Chondrocyte (in vitro differentiated cells): Measurements from ENCODE around the gene HPCAL1. TPM values are rescaled to one million over a fixed set of nuclear protein-coding genes. Genes with fewer than 3 reads are reported as not detected.

Experiments
- DNase-seq: peaks from one replicate; pipeline ENCODE4 v3.0.0; 2021; ENCODE audit warnings: mixed read lengths, low spot score
- H3K27ac Mint-ChIP-seq: one replicate; pipeline ENCODE4 v1.8.0; 2021; ENCODE audit warnings: mild to moderate bottlenecking, moderate library complexity, mixed read lengths; ENCODE audit not compliant: unreplicated experiment
- H3K27me3 Mint-ChIP-seq: 2 replicates; pipeline ENCODE4 v1.8.0; 2021; ENCODE audit warnings: low read depth, mixed read lengths
- H3K36me3 Mint-ChIP-seq: 2 replicates; pipeline ENCODE4 v1.8.0; 2021; ENCODE audit warnings: low read depth, mixed read lengths
- H3K4me1 Mint-ChIP-seq: 2 replicates; pipeline ENCODE4 v1.8.0; 2021; ENCODE audit warnings: low read depth, mild to moderate bottlenecking, mixed read lengths
- H3K4me3 Mint-ChIP-seq: one replicate; pipeline ENCODE4 v1.8.0; 2021; ENCODE audit warnings: mild to moderate bottlenecking, moderate library complexity, mixed read lengths; ENCODE audit not compliant: unreplicated experiment
- H3K9me3 Mint-ChIP-seq: 2 replicates; pipeline ENCODE4 v1.8.0; 2021; ENCODE audit warnings: low read depth, mixed read lengths
- CTCF ChIP-seq: fragments of 200-600 bp; sonication (generic); IDR thresholded peaks from 2 replicates; pipeline ENCODE4 v1.5.0; 2021; ENCODE audit warnings: antibody characterized with exemption, mild to moderate bottlenecking, moderate library complexity
- total RNA-seq: library from RNA; stranded (reverse); gene quantifications from 3 replicates; pipeline ENCODE4 v1.2.1, GENCODE V29; 2021

The HPCAL1 gene
- total RNA-seq, 1 donor from 2014 or later, result 19.3 TPM

GRCh38 chr2:10426726-10427617 is 124.3 kb downstream of the HPCAL1 start:
- H3K4me1 Mint-ChIP-seq, result peaks cover 9% of the 10 kb centered on the region
- no peaks in the 10 kb centered on the region for H3K27me3 Mint-ChIP-seq
- H3K4me3 Mint-ChIP-seq, result no peak overlapping the region
- no peaks in the 10 kb centered on the region for H3K9me3 Mint-ChIP-seq
- H3K36me3 Mint-ChIP-seq, result peaks cover 3% of the 10 kb centered on the region
- H3K27ac Mint-ChIP-seq, result no peak overlapping the region
- peak; percentile 82 for DNase-seq
- no peak for TF ChIP-seq CTCF

- H3K36me3 Mint-ChIP-seq, result peaks cover 2% of the 10 kb centered on the region
- no peak overlapping the region for H3K4me3 Mint-ChIP-seq
- DNase-seq, result no peak
- H3K27ac Mint-ChIP-seq, result no peak overlapping the region
- H3K4me1 Mint-ChIP-seq, result peaks cover 9% of the 10 kb centered on the region
- H3K27me3 Mint-ChIP-seq, result no peaks in the 10 kb centered on the region
- no peak for TF ChIP-seq CTCF
- no peaks in the 10 kb centered on the region for H3K9me3 Mint-ChIP-seq
These were observed 124.9 kb downstream of the HPCAL1 start for GRCh38 chr2:10427618-10427949.

GRCh38 chr2:10428355-10428754 is 125.7 kb downstream of the HPCAL1 start:
- no peak for TF ChIP-seq CTCF
- DNase-seq, result peak; percentile 62
- no peak overlapping the region for H3K27ac Mint-ChIP-seq
- H3K4me1 Mint-ChIP-seq, result peaks cover 9% of the 10 kb centered on the region
- H3K27me3 Mint-ChIP-seq, result no peaks in the 10 kb centered on the region
- no peak overlapping the region for H3K4me3 Mint-ChIP-seq
- H3K9me3 Mint-ChIP-seq, result no peaks in the 10 kb centered on the region
- H3K36me3 Mint-ChIP-seq, result peaks cover 2% of the 10 kb centered on the region

- peak; percentile 52 for DNase-seq
- H3K9me3 Mint-ChIP-seq, result no peaks in the 10 kb centered on the region
- H3K4me3 Mint-ChIP-seq, result no peak overlapping the region
These were observed 126.2 kb downstream of the HPCAL1 start for GRCh38 chr2:10428924-10429323.

More at GRCh38 chr2:10428924-10429323, 126.2 kb downstream of the HPCAL1 start:
- no peak for TF ChIP-seq CTCF
- H3K27me3 Mint-ChIP-seq, result no peaks in the 10 kb centered on the region
- H3K36me3 Mint-ChIP-seq, result peaks cover 2% of the 10 kb centered on the region
- peaks cover 6% of the 10 kb centered on the region for H3K4me1 Mint-ChIP-seq
- no peak overlapping the region for H3K27ac Mint-ChIP-seq
